Stomach (tissue), 4 donors: Measurements from ENCODE around the gene RNF207.

Source experiments
- EP300 ChIP-seq: sonication (generic); formaldehyde crosslinking; IDR thresholded peaks from one replicate; pipeline ENCODE4 v1.6.1; 2017; ENCODE audit warnings: antibody characterized with exemption
- POLR2A ChIP-seq, 4 donors: fragments of 450-650 bp; IDR thresholded peaks; one replicate each; pipeline ENCODE4 v1.6.1; 2016; ENCODE audit warnings: antibody characterized with exemption in 4 of 4, control low read depth in 2 of 4, mild to moderate bottlenecking in 1 of 4, moderate library complexity in 1 of 4
- POLR2AphosphoS5 ChIP-seq, 3 donors: sonication (generic); formaldehyde crosslinking; IDR thresholded peaks; one replicate each; pipeline ENCODE4 v1.6.1; 2016; ENCODE audit warnings: antibody characterized with exemption in 3 of 3
- TF ChIP-seq, protein P1 (sequence below), 7 experiments: fragments of 450-650 bp in 4 of 7; fragments of 200-600 bp in 3 of 7; sonication (generic) in 3 of 7; IDR thresholded peaks; one replicate each; pipeline ENCODE4 v1.5.1; 2016 to 2019; ENCODE audit warnings: antibody characterized with exemption in 7 of 7, control low read depth in 2 of 7, mild to moderate bottlenecking in 1 of 7

DNA sequence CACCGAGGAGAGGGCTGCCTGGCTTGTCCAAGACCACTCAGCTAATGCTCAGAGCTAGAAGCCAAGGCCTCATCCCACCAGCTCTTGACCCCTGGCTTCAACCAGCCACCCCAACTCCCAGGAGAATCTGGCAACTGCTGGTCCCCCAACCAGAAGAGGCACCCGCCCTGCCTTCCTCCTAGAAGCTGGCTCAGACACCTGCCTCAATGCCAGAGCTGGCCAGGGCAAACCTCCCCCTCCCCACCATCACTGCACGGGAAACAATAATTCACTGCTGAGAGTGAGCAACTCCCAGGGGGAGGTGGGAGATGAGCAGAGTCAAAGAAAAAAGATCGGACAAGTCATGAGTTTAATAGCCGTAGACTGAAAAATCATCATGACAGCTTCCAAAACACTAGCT is 29.1 kb upstream of the RNF207 start:
- TF ChIP-seq, protein P1, sequence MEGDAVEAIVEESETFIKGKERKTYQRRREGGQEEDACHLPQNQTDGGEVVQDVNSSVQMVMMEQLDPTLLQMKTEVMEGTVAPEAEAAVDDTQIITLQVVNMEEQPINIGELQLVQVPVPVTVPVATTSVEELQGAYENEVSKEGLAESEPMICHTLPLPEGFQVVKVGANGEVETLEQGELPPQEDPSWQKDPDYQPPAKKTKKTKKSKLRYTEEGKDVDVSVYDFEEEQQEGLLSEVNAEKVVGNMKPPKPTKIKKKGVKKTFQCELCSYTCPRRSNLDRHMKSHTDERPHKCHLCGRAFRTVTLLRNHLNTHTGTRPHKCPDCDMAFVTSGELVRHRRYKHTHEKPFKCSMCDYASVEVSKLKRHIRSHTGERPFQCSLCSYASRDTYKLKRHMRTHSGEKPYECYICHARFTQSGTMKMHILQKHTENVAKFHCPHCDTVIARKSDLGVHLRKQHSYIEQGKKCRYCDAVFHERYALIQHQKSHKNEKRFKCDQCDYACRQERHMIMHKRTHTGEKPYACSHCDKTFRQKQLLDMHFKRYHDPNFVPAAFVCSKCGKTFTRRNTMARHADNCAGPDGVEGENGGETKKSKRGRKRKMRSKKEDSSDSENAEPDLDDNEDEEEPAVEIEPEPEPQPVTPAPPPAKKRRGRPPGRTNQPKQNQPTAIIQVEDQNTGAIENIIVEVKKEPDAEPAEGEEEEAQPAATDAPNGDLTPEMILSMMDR (IDR thresholded peaks at IDR 0.05): no peak
- TF ChIP-seq POLR2A (IDR thresholded peaks at IDR 0.05) (no peak), EP300 (no peak), POLR2AphosphoS5 (IDR thresholded peaks at IDR 0.05) (no peak)
